GM13976 (cell line): ENCODE results near the gene PATJ.

ENCODE experiments used
- DNase-seq: peaks from one replicate; pipeline ENCODE4 v3.0.0; 2012; ENCODE audit warnings: low spot score
- CTCF ChIP-seq: IDR thresholded peaks from 2 replicates; pipeline ENCODE4 v1.5.1; 2012; ENCODE audit warnings: borderline replicate concordance, mild to moderate bottlenecking; ENCODE audit not compliant: insufficient read depth; ENCODE audit errors: extremely low read depth, missing control alignments, control extremely low read depth
- in situ Hi-C: fragments of 300-500 bp; cut with MboI; formaldehyde crosslinking; loops from one replicate; pipeline ENCODE4 v1.12.0; 2022; ENCODE audit warnings: low sequenced_read_pairs, mixed read lengths, inconsistent platforms; ENCODE audit not compliant: unreplicated experiment

The PATJ gene

DNA sequence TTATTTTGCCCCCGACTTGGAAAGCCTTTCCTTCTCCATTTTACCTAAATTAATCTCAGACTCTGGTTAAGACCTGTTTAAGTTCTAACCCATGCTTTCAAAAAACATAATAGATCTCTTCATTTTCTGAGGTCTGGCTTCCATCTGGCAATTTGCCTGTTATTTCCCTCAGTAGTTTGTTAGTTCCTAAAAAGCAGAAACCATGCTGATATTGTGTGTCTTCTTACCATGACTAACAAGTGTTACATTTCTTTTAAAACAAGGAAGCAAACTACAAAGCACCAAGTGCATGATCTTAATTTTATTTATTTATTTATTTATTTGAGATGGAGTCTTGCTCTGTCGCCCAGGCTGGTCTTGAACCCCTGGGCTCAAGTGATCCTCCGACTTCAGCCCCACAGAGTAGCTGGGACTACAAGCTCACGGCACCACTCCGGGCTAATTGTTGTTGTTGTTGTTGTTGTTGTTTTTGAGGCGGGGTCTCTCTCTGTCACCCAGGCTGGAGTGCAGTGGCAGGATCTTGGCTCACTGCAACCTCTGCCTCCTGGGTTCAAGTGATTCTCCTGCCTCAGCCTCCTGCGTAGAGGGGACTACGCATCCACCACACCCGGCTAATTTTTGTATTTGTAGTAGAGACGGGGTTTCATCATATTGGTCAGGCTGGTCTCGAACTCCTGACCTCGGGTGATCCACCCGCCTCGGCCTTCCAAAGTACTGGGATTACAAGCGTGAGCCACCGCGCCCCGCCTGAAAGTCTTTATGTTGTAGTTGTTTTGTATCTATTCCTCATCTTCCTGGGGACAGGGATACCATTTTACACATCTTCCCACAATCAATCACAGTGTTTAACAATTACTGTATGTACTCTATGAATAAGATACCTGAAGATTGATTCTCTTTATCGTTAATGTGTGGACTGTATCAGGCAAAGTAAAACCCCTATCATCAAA, 1.3 kb upstream of the PATJ start:
- TF ChIP-seq CTCF = no peak
- no peak for DNase-seq
- in situ Hi-C loops = no loop called here

GRCh38 chr1:61742620-61743430, 545 bp downstream of the PATJ start:
- no peak for TF ChIP-seq CTCF
- peak; percentile 77 for DNase-seq
- in situ Hi-C loops = no loop called here

GRCh38 chr1:61743431-61743705, 1.1 kb downstream of the PATJ start:
- DNase-seq = no peak
- no peak for TF ChIP-seq CTCF
- in situ Hi-C loops = no loop called here

GRCh38 chr1:61743716-61744580, 1.7 kb downstream of the PATJ start:
- no peak for TF ChIP-seq CTCF
- in situ Hi-C loops = no loop called here
- DNase-seq = no peak

DNA sequence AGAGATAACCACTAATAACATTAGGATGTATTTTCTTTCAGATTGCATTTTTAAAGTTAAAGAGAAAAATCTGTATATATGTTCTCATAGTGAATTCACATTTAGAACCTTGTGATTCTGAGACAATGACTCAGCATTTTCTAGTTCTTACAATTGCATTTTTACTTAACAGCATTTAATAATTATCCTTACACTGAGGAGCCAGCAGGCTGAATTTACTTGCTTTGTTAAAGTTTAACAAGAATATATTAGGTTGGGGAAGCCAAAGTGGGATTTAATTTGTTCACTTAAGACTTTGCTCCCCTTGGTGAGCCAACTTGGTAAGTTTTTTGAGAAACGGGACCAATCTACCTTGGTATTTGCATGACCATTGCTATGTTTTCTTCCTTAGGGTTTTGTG, 4.5 kb downstream of the PATJ start:
- no peak for DNase-seq
- in situ Hi-C loops = no loop called here
- no peak for TF ChIP-seq CTCF

- in situ Hi-C loops = no loop called here
- TF ChIP-seq CTCF = no peak
- DNase-seq = no peak
These were observed 6.3 kb downstream of the PATJ start for GRCh38 chr1:61748566-61748965.
